GM18511 (cell line): ENCODE results near the gene TLN1.
A peak's percentile ranks its signal among the peaks of the same experiment; 100 is the strongest.

Source experiments
- ATAC-seq: cut with Tn5 transposase; IDR thresholded peaks from one replicate; pipeline ENCODE4 v1.9.1; 2021; ENCODE audit warnings: mild to moderate bottlenecking, moderate library complexity; ENCODE audit not compliant: unreplicated experiment

The TLN1 gene

DNA sequence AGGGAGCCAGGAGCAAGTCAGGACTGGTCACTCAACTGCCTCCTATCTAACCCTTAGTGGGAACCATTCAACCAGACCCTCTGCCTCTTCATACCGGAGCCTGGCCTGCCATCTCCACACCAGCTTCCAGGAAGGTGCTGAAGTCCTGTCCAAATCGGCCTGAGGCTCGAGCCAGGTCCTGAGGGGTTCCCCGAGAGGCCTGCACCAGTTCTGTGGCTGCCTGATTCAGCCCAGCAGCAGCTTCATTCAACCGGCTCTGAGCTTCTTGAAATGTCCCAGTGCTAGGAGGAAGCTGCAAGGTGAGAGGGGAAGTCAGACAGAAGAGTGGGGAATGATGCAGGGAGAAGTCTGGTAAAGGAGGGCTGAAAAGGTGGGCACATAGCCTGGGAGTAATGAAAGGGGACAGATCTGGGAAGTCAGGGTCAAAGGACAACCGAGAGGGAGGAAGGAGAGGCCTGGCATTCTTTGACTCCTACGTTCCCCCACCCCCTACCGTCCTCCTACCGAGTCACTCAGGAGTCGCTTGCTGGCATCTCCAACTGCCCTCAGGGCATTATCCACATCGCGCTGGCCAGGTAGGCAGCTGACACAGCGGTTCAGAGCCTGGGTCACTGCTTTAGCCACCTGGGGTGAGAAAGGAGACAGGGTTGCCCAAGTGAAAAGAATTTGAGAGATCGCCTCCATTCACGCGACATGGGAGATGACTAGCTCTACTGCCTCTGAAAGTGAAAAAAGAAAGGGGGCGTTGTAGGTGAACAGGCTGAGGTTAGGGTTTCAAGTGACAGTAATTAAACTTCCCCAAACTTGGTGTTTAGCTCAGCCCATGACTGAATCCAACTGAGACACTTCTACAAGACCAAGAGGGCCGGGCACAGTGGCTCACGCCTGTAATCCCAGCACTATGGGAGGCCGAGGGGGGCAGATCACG is 20.2 kb downstream of the TLN1 start:
- ATAC-seq = no peak

DNA sequence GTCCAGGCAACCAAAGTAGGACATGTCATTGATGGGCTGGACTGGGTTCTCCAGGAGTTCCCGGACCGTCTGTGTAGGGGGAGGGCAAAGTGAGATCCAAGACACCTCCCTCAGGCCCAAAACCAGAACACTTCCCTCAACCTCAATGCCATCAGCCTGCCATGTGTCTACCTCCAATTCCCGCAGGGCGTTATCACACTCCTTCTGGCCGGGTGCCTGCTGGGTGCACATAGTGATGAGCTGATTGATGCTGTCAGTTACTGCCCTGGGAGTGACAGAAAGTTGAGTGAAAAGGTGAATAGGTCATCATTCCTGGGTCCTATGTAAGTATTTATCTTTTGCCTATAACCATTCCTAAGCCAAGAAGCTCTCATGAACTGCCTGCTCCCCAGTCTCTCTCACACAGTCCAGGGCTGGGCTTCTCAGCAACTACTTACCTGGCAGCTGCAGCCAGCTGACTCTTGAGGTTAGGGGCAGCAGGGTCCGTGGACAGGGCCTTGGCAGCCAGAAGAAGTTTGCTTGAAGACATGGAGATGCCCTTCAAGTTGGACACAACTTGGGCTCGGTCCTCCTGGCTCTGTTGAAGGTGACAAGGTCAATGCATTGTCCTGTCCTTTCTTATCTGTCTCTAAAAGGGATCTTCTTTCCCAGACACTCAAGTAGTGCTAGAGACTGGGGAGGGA is 21.0 kb downstream of the TLN1 start:
- ATAC-seq = no peak

DNA sequence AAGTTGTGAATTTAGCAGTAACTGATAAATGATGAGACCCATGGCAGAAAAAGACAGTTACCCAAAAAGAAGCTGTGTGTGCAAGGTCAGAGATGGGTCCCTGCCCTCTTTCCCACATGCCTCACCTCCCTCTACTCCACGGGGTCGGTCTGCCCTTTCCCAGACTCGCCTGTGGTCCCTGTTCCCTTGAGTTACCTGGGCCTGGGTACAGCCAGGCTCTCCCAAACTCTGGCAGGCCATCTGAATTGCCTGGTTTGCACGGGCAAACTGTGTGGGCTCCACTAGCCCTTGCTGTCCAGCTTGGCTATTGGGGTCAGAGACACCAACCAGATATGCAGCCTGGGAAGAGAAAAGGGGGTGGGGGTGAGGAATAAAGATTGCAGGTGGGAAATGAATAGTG is 23.8 kb downstream of the TLN1 start:
- no peak for ATAC-seq

DNA sequence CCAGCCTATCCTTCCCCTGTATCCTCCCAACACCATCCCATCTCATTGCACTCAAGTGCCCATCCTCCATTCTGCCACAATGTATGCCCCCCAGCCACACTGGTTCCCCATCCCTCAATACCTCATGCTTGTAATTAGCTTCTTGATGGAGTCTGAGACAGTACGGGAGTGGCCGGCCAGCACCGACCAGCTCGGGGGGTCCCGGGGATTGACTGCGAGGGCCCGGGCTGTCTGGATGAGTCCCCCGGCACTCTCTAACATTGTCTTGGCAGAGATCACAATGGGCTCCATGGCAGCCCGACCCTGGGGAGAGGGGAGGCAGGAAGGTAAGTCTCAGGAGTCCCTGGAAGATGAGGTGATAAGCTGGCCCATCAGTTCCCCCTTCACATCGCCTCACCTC is 25.0 kb downstream of the TLN1 start:
- no peak for ATAC-seq

DNA sequence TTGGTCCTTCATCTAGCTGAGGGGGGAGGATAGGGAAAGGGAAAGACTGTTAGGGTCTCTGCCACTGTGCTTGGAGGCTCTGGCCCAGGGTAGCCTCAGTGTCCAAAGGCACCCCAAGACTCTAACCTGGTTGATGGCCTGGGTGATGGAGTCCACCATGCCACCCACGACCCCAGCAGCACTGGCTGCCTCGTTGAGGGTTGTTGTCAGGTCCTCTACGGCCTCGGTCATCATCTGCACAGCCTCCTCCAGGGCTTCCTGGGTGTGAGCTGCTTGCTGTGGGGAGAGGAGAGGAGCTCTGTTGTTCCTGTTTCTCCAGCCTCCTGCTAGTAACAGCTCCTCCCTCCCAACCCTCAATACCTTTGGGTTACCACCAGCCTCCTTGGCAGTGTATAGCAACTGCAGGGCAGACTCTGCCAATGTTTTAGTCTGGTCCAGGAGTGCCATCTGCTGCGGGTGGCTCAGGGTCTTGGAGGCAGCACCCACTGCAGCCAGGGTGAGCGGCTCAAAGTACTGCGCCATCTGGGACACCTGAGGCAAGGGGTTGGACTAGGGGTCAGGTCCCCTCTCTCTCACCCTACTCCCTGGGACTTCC is 26.1 kb downstream of the TLN1 start:
- no peak for ATAC-seq

DNA sequence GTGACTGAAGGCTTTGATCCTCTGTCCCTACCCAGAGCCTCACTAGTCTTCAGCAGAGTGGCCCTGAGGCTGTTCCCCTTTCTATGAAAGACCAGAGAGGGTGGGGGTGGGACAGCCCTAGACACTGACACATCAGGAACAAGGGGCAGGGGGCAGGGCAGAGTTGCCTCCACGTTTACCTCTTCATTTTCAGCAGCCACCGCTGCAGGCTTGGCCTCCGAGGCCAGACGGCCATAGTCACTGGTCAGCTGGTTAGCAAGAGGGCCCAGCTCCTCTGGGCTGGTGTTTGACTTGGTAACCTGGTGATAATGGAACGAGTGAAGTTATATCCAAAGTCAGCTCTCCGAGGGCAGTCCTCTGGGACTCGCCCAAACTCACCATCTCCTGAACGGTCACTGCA is 26.6 kb downstream of the TLN1 start:
- no peak for ATAC-seq

DNA sequence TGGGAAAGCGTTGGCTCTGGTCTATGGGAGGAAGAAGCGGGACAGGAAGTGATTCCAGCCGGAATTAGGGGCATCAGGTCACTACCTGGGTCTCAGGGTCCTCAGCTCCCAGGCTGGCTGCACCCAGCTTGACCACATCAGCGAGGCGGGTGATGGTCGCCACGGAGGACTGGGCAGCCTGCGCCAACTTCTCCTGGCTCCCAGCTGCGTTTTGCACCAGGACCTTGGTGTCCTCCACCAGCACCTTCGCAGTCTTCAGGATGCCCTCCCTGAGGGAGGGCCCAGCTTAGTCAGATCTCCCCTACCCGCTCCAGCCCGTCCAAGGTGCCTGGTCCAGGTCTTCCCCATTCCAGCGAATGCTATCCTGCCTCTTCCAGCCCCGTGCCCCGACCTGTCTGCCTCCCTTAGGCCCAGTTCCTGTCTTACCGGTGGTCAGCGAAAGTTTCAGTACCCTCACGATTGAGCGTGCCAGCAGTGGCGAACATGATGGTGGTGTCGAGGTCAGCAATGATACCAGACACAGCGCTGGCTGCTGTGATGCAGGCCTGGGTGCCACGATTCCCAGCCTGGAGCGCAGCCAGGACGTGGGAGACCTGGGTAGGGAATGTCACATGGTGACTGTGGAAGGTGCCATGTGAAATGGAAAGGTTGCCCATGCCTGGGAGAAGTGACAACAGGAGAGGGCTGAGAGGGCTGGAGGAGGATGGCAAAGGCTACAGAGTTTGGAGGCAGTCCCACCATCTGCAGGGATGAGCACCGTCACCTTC is 27.9 kb downstream of the TLN1 start:
- ATAC-seq = no peak

DNA sequence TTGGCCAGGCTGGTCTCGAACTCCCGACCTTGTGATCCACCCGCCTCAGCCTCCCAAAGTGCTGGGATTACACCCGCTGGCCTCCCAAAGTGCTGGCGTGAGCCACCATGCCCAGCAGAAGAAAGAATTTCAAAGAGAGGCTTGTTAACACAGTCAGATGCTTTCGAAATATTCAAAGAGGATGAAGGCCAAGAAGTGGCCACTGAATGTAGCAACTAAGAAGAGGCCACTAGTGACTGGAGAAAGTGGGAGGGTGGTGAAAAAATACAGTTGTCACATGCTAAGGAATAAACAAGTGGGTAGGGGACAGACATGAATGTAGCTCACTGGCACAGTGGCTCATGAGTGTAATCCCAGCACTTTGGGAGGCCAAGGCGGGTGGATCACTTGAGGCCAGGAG is 29.3 kb downstream of the TLN1 start:
- no peak for ATAC-seq

DNA sequence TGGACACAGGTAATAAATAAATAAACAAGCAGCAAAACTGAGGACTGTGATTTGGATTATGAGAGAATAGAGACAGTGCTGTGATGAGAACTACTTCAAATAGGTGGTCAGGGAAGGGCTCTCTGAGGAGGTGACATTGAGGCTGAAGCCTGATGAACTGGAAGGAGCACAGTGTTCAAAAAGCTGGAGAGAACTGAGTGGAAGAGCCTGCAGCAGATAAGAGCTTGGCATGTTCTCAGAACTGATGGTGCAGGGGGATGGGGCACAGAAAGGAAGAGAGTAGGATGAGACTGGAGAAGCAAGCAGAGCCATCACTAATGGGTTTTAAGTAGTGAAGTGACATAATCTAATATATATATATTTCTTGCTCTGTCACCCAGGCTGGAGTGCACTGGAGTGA is 31.1 kb downstream of the TLN1 start:
- ATAC-seq = no peak

DNA sequence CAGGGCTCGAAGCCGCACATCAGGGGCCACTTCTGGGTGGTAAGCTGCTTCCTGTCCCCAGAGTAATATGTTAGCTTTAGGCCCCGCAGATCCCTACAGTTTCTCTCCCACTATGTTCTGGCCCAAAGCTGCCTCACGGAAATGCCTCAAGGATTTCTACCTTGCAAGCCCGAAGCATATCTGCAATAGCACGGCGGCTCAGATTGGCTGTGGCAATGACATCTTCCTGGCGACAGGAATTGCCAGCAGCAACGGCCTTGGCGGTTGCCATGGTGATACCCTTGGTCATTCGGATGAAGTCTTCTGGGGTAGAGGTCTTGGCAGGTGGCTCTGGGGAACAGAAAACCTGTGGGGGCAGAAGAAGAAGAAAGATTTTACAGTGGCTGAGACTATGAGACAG is 32.0 kb downstream of the TLN1 start:
- no peak for ATAC-seq

DNA sequence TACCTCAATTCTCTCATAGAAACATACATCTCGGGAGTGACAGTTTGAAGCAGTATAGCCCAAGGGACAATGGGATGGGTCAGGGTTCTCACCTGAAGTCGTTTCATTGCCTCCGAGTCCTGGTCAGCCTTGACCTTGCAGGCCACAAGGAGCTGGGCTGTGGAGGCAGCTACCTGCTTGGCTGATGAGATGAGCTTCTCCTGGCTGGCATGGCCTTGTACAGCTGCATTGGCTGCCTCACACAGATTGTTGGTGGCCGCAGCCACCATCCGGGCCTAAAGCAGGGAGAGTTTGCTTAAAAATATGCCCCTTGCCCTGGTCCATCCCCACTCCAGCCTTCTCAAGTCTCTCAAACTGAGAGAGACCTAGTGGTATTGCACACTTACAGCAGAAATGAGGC is 33.8 kb downstream of the TLN1 start:
- no peak for ATAC-seq

DNA sequence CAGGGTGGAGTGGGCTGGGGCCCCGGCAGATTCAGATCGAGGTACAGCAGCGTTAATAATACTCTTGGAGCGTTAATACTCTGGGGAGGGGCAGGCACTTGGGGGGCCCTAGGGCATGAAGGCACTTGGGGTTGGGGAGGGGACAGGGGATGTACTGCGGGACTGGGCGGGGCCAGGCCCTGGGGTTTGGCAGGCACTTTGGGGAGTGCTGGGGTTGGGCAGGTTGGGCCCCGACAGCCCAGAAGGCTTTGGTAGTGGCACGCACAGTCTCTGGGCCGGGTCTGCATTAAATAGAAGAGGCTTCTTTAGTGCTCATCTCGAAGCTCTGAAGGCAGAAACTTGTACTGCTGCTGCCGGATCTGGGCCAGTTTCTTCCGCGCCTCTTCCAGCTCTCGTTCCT is 34.5 kb downstream of the TLN1 start:
- ATAC-seq = no peak

DNA sequence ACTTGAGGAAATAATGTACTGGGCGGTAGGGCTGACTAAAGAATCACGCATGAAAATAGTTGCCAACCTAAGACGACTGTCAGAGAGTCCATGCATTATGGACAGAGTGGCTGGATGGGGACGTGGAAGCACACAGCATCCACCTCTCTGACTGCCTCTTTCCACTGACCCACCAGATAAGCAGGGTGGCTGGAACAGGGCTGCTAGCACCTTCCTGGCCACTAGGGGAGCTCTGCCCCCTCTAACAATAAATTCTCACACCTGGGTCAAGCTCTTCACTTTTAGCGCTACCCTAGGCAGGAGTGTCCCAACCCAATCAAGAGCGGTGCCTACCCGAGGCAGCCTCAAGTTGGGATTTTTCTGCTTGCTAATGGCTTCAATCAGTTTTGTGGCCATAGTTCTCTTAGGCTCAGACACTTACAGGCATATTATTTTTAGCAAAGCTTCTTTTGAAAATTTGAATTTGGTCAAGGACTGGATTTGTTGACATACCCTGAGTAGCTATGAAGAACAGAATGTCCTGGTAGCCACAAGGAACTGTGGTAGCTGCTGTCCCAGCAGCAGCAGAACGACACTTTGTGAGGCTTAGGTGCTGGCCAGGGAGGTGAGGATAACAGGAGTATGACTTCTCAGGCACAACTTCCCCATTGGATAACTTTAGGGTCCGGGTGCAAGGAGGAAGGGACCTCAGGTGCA is 35.3 kb downstream of the TLN1 start:
- peak; percentile 83 for ATAC-seq

DNA sequence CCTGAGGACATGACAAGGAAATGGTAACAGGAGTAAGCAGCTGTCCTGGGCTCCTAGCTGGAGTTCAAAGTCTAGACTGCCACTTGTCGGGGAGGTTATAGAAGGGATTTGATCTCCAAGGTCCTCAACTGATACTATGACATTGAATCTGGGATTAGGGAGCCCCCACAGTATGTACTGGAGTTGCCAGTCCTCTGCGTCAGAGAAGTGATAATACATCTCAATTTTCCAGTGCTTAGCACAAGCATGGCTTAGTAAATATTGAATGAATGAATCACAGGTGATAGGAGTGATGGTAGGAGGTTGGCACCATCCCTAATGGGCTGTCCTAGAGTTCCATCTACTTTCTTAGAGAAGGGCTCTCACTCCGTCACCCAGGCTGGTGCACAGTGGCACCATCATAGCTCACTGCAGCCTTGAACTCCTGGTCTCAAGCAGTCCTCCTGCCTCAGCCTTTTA is 36.0 kb downstream of the TLN1 start:
- ATAC-seq = no peak

DNA sequence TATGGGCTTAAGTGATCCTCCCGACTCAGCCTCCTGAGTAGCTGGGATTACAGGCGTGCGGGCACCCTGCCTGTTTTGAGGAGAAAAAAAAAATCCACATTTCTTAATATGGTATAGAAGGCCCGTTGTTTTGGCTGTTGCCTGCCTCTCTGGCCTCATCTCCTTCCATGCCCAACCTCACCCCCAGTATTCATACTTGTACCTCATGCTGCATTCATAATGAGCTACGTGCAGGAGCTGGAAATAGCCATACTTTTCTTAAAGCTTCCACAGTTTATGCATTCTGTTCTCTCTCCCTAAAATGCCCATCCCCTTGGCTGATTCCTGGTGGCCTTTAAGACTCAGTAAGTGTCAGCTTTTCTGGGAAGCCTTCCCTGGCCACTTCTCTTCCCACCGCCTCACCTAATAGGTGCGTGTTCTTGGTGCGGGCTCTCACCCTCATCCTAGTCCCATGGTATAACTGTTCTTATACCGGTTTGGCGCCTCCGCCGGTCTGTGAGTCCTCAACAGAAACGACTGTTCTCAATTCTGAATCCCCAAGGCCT is 40.2 kb downstream of the TLN1 start:
- no peak for ATAC-seq

DNA sequence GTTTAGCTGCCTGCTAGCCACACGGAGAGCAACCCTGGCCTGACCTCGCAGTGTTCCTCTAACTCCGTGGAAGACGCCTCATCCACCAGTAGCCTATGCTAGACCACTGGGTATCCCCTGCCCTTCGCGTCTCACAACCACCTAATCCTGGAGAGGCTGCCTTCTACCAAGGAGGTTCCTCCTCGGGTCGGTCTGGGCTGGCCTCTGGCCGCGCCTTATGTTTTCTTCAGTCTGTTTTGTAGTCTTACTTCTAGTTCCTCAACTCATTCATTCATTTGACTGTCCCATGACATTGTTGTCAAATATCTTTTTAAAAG is 40.7 kb downstream of the TLN1 start:
- no peak for ATAC-seq

DNA sequence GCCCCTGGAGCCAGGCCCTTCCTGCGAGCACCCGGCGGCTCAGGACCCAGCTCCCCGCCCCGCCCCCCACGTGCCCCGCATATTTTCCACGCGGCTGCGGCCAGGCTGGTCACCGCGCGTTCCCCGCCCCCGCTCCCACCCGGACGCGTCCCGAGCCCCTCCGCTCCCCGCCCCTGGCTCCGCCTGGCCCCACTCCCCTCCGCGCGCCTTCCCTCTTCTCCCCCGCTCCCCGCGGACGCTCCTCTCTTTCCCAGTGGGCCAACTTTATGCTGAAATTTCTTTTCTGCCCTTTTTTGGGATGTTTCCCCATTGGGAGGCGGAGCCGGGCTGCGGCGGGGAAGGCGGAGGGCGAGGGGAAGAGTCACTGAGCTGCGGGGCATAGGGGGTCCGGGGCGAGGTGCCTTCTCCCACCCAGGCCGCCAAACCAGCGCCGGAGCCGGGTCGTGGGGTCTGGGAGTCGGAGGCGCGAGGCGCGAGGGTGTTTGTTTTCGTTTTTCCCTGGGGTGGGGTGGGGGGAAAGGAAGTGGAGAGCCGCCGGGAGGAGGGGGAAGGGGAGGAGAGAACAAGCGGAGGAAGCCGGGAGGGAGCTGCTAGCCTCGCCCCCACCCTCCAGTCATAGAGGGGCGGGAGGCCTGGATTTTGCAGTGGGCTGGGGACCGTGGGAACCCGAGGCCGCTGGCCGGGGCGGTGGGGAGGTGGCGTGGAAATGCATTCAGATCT is 41.2 kb downstream of the TLN1 start:
- ATAC-seq = no peak

DNA sequence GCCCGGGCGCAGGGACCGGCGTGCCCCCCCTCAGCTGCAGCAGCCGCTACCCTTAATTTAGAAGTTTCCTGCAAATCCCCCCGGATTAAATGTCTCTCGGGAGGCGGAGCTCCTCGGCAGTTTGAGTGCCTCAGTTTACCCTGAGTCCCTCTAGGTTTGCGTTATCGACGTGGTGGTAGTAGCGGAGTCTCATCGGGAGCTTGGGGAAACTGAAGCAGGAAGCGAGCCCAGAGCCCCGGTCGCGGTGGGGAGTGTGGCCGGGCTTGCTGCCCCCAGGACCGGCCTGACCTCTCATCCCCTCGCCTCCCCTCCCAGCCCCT is 41.7 kb downstream of the TLN1 start:
- no peak for ATAC-seq

DNA sequence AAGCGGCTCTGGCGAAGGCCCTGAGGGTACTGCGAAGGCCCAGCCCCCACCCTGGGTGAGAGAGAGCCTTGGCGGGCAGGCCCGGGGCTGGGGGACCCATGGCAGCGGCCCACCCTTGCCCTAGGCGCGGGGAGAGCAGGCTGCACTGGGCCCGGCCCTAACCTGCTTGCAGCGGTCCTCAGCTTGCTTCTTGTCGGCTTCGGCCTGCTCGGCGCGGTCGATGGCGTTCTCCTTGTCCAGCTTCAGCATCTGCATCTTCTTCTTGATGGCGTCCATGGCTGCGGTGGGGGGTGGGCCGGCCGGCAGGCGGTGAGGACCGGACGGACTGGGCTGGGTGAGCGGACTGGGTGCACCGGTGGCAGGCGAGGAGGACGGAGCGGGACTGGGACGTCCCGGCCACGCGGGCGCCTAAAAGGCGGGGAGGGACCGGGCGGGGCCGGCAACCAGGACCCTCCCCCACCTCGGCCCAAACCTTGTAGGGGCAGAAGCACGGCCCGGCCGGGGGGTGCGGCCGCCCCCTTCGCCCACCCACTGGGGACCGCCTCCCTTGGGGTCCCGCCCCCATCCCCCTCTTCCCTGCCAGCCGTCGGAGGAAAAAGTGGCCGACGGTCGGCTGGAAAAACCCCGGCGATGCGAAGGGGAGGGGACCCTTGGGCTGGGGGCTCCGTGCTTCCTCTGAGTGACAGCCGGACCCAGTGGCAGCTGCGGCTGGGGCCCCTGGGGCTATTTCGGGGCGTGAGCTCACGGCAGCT is 42.3 kb downstream of the TLN1 start, which contains the start of gene TPM2:
Gene TPM2 (minus strand): TSS at position 384 of the 752 bp plus-strand sequence. CDS start 108 bp downstream, at position 276.
- ATAC-seq = no peak
